ENCODE results near the gene WDR75.
A peak's percentile ranks its signal among the peaks of the same experiment; 100 is the strongest.
"Not testable (repeated sequence)": the region's sequence is repeated elsewhere in the genome, so short reads cannot be mapped to it uniquely, and the experiment has no call there.

Gene WDR75

GRCh38 chr2:189440947-189441708 lies at the start of gene WDR75:
Gene WDR75, plus strand, starts transcription at chr2:189441474. Its CDS starts 19 bp downstream, at chr2:189441493.
- peak; percentile 94 for DNase-seq

GRCh38 chr2:189393440-189394111 lies 47.7 kb upstream of the WDR75 start:
- DNase-seq, result no peak

- no peak for DNase-seq
These were observed 46.7 kb upstream of the WDR75 start for GRCh38 chr2:189394525-189394924.

- DNase-seq, result no peak
These were observed 38.3 kb upstream of the WDR75 start for GRCh38 chr2:189402932-189403331.

GRCh38 chr2:189406586-189407233 lies 34.6 kb upstream of the WDR75 start:
- DNase-seq, result peak; percentile 18

GRCh38 chr2:189407281-189408209 lies 33.7 kb upstream of the WDR75 start:
- DNase-seq, result no peak

GRCh38 chr2:189408294-189408693 lies 33.0 kb upstream of the WDR75 start:
- DNase-seq, result no peak

- DNase-seq, result no peak
These were observed 32.1 kb upstream of the WDR75 start for GRCh38 chr2:189409131-189409530.

- no peak for DNase-seq
These were observed 31.6 kb upstream of the WDR75 start for GRCh38 chr2:189409647-189410046.

- DNase-seq, result no peak
These were observed 29.4 kb upstream of the WDR75 start for GRCh38 chr2:189411860-189412259.

- peak; percentile 8 for DNase-seq
These were observed 28.8 kb upstream of the WDR75 start for GRCh38 chr2:189412330-189412953.

- DNase-seq, result no peak
These were observed 28.0 kb upstream of the WDR75 start for GRCh38 chr2:189413249-189413648.

- no peak for DNase-seq
These were observed 19.6 kb upstream of the WDR75 start for GRCh38 chr2:189421644-189422043.

- DNase-seq, result no peak
These were observed 16.3 kb upstream of the WDR75 start for GRCh38 chr2:189424961-189425360.

- DNase-seq, result no peak
These were observed 15.6 kb upstream of the WDR75 start for GRCh38 chr2:189425676-189426075.

- DNase-seq, result no peak
These were observed 14.4 kb upstream of the WDR75 start for GRCh38 chr2:189426886-189427285.

GRCh38 chr2:189427872-189428271 lies 13.4 kb upstream of the WDR75 start:
- DNase-seq, result no peak

- DNase-seq, result not testable (repeated sequence)
These were observed 10.8 kb upstream of the WDR75 start for GRCh38 chr2:189430448-189430847.

GRCh38 chr2:189435803-189436202 lies 5.5 kb upstream of the WDR75 start:
- DNase-seq, result not testable (repeated sequence)

- DNase-seq, result no peak
These were observed 3.3 kb upstream of the WDR75 start for GRCh38 chr2:189437926-189438325.

- DNase-seq, result no peak
These were observed 1.9 kb upstream of the WDR75 start for GRCh38 chr2:189439342-189439741.

GRCh38 chr2:189440644-189440946 lies 679 bp upstream of the WDR75 start:
- DNase-seq, result no peak

GRCh38 chr2:189441709-189442074 lies 418 bp downstream of the WDR75 start:
- no peak for DNase-seq
